GM10266 (cell line): ENCODE data around the gene HEY2.

Source experiments
- DNase-seq: peaks from one replicate; pipeline ENCODE4 v3.0.0; 2012; ENCODE audit errors: extremely low spot score
- TF ChIP-seq, protein P1 (sequence below): IDR thresholded peaks from 2 replicates; pipeline ENCODE4 v1.5.1; 2012; ENCODE audit warnings: mild to moderate bottlenecking, low read depth; ENCODE audit not compliant: control insufficient read depth, insufficient read depth; ENCODE audit errors: missing control alignments

The HEY2 gene

DNA sequence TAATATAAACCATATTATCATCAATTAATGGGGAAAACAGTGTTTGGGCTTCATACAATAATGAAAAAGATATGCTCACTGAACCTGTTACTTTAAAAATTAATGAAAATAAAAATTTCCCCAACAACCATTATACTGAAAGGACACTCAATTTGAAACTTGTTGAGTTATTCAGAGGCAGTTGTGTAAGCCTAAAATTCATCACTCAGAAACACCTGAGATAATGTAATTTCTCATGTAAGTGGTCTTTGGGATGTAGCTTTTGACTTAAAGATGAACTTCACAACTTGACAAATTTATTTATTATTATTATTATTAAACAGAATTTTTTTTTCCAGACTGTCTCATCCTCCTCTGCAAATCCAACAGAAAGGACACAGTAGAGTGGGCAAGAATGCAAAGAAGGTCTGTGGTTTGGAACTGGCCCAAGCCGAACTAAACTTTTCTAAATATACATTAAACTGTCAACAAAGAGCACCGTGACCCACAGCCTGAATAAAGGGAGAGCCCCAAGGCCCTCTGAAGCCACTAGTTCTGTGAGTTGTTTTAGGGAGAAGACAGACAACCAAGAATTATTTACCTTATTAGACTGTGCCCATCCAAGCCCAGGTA lies 32.2 kb upstream of the HEY2 start:
- peak; percentile 41 for DNase-seq
- TF ChIP-seq, protein P1, sequence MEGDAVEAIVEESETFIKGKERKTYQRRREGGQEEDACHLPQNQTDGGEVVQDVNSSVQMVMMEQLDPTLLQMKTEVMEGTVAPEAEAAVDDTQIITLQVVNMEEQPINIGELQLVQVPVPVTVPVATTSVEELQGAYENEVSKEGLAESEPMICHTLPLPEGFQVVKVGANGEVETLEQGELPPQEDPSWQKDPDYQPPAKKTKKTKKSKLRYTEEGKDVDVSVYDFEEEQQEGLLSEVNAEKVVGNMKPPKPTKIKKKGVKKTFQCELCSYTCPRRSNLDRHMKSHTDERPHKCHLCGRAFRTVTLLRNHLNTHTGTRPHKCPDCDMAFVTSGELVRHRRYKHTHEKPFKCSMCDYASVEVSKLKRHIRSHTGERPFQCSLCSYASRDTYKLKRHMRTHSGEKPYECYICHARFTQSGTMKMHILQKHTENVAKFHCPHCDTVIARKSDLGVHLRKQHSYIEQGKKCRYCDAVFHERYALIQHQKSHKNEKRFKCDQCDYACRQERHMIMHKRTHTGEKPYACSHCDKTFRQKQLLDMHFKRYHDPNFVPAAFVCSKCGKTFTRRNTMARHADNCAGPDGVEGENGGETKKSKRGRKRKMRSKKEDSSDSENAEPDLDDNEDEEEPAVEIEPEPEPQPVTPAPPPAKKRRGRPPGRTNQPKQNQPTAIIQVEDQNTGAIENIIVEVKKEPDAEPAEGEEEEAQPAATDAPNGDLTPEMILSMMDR = no peak

DNA sequence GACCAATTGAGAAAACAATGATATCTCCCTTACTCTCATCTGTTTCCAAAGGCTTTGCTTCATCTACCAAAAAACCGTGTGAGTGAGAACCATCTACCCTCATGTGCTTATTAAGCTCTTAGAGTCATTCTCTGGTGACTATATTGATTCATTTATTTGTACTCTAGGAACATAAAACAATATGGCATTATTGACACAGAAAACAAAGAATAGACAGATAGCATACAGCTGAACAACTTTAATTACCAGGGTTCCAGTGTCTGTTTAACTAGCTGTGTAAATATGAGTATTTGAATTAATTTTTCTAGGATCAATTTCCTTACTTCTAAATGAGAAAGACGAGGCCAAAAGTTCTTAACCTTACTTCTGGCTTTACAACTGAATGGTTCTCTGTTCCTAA lies 31.3 kb upstream of the HEY2 start:
- TF ChIP-seq, protein P1 = no peak
- DNase-seq = no peak

DNA sequence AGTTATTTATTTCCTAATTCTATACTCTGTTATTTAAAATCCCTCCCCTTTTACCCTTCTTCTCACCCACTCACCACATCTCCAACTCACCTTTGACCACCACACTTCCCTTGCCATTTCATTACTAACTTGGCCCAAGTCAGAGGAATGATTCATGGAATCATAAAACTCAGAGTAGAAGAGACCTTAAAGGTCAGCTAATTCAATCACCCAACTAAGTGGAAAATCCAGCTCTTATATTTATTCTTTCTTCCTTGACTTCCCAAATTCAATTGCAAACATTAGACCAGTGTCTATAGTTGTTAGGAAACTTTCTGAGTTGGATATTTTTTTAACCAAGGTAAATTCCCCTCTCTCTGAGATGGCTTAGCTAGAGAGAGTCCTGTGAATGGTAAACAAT lies 26.5 kb upstream of the HEY2 start:
- TF ChIP-seq, protein P1 = no peak
- DNase-seq = no peak

DNA sequence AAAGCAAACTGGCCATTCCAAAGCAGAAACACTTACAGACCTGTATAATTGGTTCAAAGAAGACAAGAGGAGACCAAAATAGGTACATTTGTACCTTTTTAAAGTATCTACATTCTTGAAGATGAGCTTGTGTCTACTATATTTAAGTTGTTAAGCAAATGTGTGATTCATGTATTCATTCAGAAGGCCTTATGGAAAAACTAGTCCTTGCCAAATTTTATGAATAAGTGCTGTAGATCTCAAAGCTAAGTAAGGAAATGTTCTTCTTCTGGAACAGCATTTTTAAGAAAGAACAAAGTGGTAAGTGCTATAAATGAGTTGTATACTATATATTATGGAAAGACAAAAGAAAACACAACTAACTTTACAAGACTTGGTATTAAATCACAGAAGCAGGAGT lies 22.2 kb upstream of the HEY2 start:
- TF ChIP-seq, protein P1 = no peak
- DNase-seq = no peak

DNA sequence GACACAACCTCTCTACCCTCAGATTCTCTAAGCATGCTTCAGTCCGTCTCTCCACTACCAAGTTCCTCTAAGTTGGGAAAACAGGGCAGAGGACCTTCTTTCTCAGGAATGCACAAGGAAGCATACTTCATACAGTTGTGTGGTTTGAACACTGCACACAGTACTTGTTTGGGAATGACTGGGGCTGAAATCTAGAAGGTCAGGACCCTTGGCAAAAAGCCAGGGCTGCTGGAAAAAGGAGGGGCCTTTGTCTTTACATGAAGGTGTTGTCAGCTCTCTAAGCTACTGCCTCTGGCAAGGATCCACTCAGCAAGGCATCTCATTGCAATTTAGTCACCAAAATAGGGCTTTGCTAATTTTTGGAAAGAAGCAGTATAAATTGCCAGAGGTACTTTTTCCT lies 20.7 kb upstream of the HEY2 start:
- TF ChIP-seq, protein P1 = no peak
- DNase-seq = no peak

DNA sequence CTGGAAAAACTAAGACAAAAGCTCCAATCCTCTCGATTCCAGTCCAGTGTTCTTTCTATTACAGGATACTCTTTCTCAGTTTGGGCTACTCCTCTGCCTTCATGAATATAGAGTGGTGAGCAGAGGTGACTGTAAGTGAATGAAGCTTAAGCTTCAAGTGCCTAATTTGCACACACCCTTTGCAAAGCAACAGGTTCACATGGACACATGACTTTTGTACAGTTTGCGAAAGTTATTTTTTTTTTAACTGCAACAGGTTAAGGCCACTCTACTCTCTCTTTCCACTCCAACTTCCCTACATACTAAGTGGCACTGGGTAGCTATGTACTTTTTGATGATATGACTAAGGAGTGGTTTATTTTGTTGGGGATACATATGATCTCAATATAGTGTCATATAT lies 19.4 kb upstream of the HEY2 start:
- DNase-seq = no peak
- TF ChIP-seq, protein P1 = no peak

DNA sequence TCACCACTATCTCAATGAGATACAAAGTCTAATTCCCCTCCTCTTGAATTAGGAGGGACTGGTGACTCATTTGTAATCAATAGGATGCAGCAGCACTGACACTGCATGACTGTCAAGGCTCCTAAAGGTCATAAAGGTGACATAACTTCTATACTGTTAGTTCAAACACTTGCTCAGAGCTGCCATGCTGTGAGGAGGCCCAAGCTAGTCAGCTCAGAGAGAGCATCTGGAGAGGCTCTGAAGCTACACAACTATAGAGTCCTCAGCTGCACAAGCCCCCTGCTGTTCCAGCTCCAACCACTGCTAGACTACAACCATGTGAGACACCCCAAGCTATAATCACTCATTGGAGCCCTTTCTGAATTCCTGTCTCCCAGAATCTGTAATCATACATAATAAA lies 17.0 kb upstream of the HEY2 start:
- TF ChIP-seq, protein P1 = no peak
- no peak for DNase-seq
